Thyroid gland (tissue), 4 donors: ENCODE measurements around the gene CRABP2.

Source experiments
- CTCF ChIP-seq, 6 experiments: fragments of 200-600 bp in 3 of 6; fragments of 450-650 bp in 3 of 6; sonication (generic) in 3 of 6; IDR thresholded peaks; one replicate each; pipeline ENCODE4 v1.5.1; 2016 to 2019; ENCODE audit warnings: antibody characterized with exemption in 6 of 6, mild to moderate bottlenecking in 2 of 6, inconsistent platforms in 1 of 6, moderate library complexity in 1 of 6
- POLR2A ChIP-seq, 2 donors: fragments of 450-650 bp; IDR thresholded peaks; one replicate each; pipeline ENCODE4 v1.6.1; 2017; ENCODE audit warnings: antibody characterized with exemption in 2 of 2, mild to moderate bottlenecking in 2 of 2, moderate library complexity in 1 of 2

GRCh38 chr1:156691665-156692440, 13.5 kb downstream of the CRABP2 start:
- TF ChIP-seq CTCF (IDR thresholded peaks at IDR 0.05) (no peak), POLR2A (IDR thresholded peaks at IDR 0.05) (no peak)
